ENCODE measurements around the gene YOD1.

The YOD1 gene

DNA sequence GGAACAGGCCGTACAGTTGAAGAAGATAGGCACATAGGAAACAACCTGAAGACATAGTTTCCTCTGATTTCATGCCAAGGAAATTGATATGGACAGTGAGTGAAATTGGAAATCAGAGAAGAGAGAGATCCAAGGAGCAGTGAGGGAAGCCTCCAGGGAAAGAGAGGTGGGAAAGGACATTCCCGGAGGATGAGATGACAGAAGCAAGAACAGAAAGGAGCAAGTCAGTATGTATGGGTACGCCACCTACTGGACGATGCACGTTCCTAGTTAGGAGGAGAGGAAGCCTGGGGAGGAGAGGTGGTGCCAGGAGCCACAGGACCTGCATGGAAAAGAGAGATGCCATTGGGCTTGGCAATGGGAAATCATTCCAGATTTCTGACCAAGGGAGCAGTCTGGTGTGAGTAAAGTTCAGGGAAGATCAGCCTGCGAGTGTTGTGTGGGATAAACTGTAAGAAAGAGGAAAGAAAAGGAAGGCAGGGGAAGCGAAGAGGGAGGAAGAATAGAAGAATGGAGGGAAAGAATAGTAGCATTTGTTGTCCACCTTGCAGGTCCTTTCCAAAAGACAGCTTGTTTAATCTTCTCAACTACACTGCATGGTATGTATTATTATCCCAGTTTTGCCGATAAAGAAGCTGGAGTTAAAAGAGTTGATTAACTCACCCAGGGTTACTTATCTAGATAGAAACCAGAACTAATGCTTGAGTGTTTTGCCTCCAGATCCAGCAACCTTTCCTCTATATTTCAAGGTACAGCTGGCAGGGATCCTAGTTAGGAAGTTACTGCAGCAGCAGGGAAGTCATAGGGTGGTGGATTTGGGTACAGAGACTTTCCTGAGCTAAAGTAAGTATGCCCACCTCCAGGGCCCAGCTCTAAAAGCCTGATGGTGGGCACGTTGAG lies 45.8 kb downstream of the YOD1 start:
- DNase-seq = peak; percentile 54

DNA sequence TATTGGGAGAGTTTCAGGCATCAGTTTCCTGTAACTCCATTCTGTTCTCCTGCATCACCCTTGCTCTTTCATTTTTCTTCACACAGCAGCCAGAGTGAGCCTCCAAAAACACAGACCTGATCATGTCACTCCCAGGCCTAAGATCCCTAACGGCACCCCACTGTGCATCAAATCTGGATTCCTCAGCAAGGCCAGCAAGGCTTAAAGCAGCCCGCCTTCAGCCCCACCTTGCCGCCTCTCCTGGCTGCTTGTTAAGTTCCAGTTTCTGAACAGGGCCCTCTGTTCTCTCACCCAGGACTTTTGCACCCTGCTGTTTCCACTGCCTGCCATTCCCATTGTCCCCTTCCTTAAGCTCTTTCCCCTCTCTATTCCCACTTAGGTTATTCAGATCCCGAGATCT lies 47.8 kb downstream of the YOD1 start:
- DNase-seq = no peak

DNA sequence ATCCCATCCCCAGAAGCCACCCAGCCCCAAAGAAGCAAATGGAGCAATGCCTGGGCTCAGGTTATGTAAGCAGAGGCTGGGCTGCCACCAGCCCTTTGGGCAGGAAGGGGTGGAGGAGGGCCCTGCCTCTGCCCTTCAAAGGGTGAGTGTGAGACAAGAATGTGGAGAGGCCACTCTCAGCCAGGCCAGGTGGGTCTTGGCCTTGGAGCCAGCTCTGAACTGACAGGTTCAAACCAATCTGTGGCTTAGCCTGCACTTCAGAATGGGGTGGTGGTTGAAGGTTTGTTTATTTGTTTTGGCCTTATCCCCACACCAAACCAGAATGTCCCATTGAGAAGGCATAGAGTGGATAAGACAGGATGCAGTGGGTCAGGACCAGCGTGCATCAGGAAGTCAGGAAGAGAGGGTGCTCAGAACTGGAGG lies 48.3 kb downstream of the YOD1 start:
- peak; percentile 94 for DNase-seq

DNA sequence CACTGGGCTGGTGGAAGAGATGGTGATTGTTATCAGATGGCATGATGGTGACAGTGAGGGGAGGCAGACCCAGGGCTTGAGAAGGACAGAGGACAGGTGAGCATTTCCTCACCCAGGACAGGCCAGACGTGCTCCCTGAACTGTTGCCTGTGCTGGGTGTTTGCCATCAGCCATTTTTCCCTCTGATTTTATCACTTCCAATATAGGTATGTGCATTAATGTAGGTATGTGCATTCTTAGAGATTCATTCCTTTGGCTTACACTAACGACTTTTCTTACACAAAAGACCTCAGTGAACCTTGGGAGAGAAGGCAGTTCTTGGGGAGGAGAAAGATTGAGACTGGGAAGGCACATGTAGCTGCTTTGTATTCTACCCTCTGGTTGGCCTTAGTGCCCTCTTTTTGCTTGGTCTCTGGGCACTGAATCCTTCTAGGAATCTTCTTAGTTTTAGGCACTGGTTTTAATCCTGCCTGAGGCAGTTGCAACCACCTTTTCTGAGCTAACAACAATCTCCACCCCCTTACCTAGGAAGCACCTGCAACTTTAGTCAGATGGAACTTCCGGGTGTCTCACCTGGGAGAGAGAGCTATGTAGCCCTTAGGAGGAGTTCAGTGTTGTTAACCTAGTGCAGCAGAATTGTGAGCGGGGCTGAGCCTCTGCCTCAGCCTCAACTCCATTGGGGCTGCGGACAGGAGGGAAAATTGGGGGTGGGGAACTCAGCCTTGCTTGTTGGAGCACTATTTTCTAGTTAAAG lies 49.3 kb downstream of the YOD1 start:
- DNase-seq = peak; percentile 13

DNA sequence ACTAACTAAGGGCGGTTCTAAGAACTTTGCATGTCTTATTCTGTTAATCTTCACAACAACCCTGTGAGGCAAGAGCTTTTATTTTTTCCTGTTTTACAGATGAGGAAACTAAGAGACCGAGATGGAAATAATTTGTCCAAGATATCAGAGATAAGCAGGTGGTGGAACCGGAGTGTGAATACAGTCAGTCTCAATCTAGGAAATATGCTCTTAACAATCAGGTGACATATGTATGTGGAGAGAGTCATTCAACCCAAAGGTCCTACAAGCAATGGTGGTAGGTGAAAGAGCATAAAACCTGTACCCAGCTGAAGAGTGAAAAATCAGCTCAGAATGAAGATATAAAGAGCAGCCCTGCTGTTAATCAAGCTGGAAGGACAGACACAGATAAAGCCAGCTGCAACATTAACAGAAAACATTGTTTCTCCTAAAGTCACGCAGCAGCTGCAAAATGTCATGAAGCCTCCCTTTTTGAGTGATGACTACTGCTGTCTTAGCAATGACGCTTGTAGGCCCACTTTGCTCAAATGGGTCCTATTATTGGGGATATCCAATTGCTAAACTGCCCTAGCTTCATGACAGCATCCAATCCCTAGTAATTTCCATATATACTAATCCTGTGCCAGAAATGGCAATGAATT lies 50.2 kb downstream of the YOD1 start:
- DNase-seq = no peak

DNA sequence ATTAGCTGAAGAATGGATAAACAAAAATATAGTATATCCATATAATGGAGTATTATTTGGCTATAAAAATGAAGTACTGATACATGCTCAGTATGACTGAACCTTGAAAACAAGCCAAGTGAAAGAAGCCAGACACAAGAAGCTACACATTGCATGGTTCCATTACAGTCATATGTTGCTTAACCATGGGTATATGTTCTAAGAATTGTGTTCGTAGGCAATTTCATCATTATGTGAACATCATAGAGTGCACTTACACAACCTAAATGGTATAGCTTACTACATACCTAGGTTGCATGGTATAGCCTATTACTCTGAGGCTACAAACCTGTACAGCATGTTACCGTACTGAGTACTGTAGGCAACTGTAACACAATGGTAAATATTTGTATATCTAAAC lies 52.2 kb downstream of the YOD1 start:
- no peak for DNase-seq
